Activated T-cell treated with anti-CD3 and anti-CD28 coated beads for 1 hour (primary cell): ENCODE results near the gene POGLUT2.

Experiments
- DNase-seq: peaks from one replicate; pipeline ENCODE4 v3.0.0-alpha.2; 2020; ENCODE audit warnings: low read depth

Gene POGLUT2

GRCh38 chr13:102768909-102769308 lies 29.9 kb downstream of the POGLUT2 start:
- no peak for DNase-seq

- no peak for DNase-seq
Measured at GRCh38 chr13:102763741-102764140, 35.0 kb downstream of the POGLUT2 start.

GRCh38 chr13:102761071-102761470 lies 37.7 kb downstream of the POGLUT2 start:
- DNase-seq: no peak

GRCh38 chr13:102758842-102759241 lies 39.9 kb downstream of the POGLUT2 start:
- no peak for DNase-seq

- no peak for DNase-seq
Measured at GRCh38 chr13:102757006-102757405, 41.8 kb downstream of the POGLUT2 start.

- no peak for DNase-seq
Measured at GRCh38 chr13:102751886-102752285, 46.9 kb downstream of the POGLUT2 start.

- DNase-seq: no peak
Measured at GRCh38 chr13:102742506-102742905, 56.3 kb downstream of the POGLUT2 start.

GRCh38 chr13:102742101-102742500 lies 56.7 kb downstream of the POGLUT2 start:
- DNase-seq: no peak
